CD8-positive, alpha-beta memory T cell (primary cell): ENCODE measurements around the gene RETREG1. TPM values are rescaled to one million over a fixed set of nuclear protein-coding genes. Genes with fewer than 3 reads are reported as not detected.
"Not testable (repeated sequence)": the region's sequence is repeated elsewhere in the genome, so short reads cannot be mapped to it uniquely, and the experiment has no call there.

Experiments
- CTCF ChIA-PET: fragments of 350-600 bp; sonication (Branson Sonifier 250); formaldehyde crosslinking; loops from one replicate; lab custom pipeline; 2021; ENCODE audit warnings: antibody characterized with exemption; lab: Charles Lee
- POLR2A ChIA-PET: fragments of 350-600 bp; sonication (Branson Sonifier 250); formaldehyde crosslinking; loops from one replicate; lab custom pipeline; 2021; ENCODE audit warnings: antibody characterized with exemption; lab: Charles Lee
- DNase-seq, 5 donors: peaks; one replicate each; pipeline versions ENCODE4 v3.0.0 to v3.0.0-alpha.2; 2020 to 2022; ENCODE audit warnings: mixed read lengths in 1 of 5
- H3K27ac ChIP-seq: one replicate; pipeline ENCODE4 v1.7.0; 2013; ENCODE audit warnings: low read depth, mild to moderate bottlenecking, low read length, moderate library complexity
- H3K27me3 ChIP-seq: 2 replicates; pipeline ENCODE4 v1.7.0; 2013; ENCODE audit warnings: low read length, mild to moderate bottlenecking; ENCODE audit not compliant: insufficient read depth, poor library complexity, severe bottlenecking
- H3K36me3 ChIP-seq: 2 replicates; pipeline ENCODE4 v1.7.0; 2013; ENCODE audit warnings: mild to moderate bottlenecking, low read length, moderate library complexity; ENCODE audit not compliant: insufficient read depth
- H3K4me1 ChIP-seq: 2 replicates; pipeline ENCODE4 v1.7.0; 2013; ENCODE audit warnings: mild to moderate bottlenecking, low read length, moderate library complexity; ENCODE audit not compliant: insufficient read depth
- H3K4me3 ChIP-seq: 2 replicates; pipeline ENCODE4 v1.7.0; 2013; ENCODE audit warnings: mild to moderate bottlenecking, low read length
- H3K9me3 ChIP-seq: 2 replicates; pipeline ENCODE4 v1.7.0; 2013; ENCODE audit warnings: mild to moderate bottlenecking, low read length
- H3K27ac Mint-ChIP-seq, 8 donors: one replicate each; pipeline ENCODE4 v1.8.0; 2020 to 2021; ENCODE audit warnings: mixed read lengths in 8 of 8, mild to moderate bottlenecking in 6 of 8, inconsistent platforms in 3 of 8, moderate library complexity in 3 of 8
- H3K27me3 Mint-ChIP-seq, 2 donors: one replicate each; pipeline ENCODE4 v1.8.0; 2020 to 2021; ENCODE audit warnings: mixed read lengths in 2 of 2, mild to moderate bottlenecking in 1 of 2, moderate library complexity in 1 of 2
- H3K36me3 Mint-ChIP-seq, 3 donors: one replicate each; pipeline ENCODE4 v1.8.0; 2020 to 2021; ENCODE audit warnings: mixed read lengths in 3 of 3, inconsistent platforms in 1 of 3, mild to moderate bottlenecking in 1 of 3
- H3K4me1 Mint-ChIP-seq, 3 donors: one replicate each; pipeline ENCODE4 v1.8.0; 2020 to 2021; ENCODE audit warnings: mixed read lengths in 3 of 3, inconsistent platforms in 1 of 3, mild to moderate bottlenecking in 1 of 3
- H3K4me3 Mint-ChIP-seq, 7 donors: one replicate each; pipeline ENCODE4 v1.8.0; 2020 to 2021; ENCODE audit warnings: mixed read lengths in 7 of 7, mild to moderate bottlenecking in 6 of 7, moderate library complexity in 4 of 7, inconsistent platforms in 2 of 7
- H3K9me3 Mint-ChIP-seq, 5 donors: one replicate each; pipeline ENCODE4 v1.8.0; 2020 to 2022; ENCODE audit warnings: mixed read lengths in 5 of 5, mild to moderate bottlenecking in 3 of 5, moderate library complexity in 2 of 5, inconsistent platforms in 1 of 5
- polyA plus RNA-seq: library from polyadenylated mRNA; unstranded; fragments of 300-500 nt; fragmentation: Illumina TruSeq; gene quantifications from one replicate; pipeline ENCODE4 v1.2.3, GENCODE V29; 2021
- total RNA-seq, 2 experiments: library from RNA; stranded (reverse); gene quantifications; one replicate each; pipeline ENCODE4 v1.2.3, GENCODE V29; 2021

Gene RETREG1
- total and polyA plus RNA-seq, 3 experiments from 2014 or later, result 11.4 to 48.1 (median 12.1) TPM

DNA sequence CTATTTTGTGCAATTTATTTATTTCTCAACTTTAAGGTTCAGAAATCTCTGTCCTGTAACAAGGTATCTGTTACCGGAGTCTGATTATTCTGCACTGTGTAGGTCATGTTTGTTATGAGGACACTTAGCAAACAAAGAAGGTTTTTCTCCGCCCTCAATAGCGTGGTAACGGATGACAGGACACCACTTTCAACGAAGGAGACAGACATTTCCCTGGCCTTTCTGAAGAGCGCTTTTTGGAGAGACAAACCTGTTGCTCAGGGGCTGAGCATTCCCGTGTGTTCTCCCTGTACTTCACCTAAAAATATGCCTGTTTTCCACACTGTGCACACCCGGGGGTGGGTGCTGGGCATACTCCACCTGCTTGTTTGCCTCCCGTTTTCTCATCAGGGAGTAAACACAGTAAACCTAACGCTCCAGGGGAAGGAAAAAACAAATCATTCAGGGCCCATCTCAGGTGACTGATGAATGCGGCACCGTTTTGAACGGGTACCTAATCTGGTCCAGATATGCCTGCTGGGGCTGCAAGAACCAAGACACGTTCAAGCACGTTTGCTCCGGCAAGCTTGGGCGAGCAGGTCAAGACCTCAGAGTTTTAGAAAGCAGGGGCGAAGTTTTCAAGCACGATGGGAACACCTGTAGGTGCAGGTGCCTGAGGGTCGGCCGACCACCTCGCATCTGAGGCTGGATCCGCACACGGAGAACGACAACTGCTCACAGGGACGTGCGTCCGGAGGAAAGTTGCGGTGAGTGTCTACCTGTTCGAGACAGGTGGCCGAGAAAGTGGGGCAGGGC is 859 bp downstream of the RETREG1 start:
- no peak for DNase-seq
- H3K9me3 Mint-ChIP-seq, result no peaks in the 10 kb centered on the region
- ChIA-PET CTCF (interaction anchor here (2.2 kb wide), 1 partner anchor 51 kb away, joined by 10 read pairs; no protein-coding TSS in a partner anchor), POLR2A (interaction anchor here (1.2 to 2.8 kb wide), 3 partner anchors 11 to 160 kb away, joined by 3 to 12 read pairs (median 5); no protein-coding TSS in a partner anchor)
- H3K4me1 Mint-ChIP-seq, result peaks cover 40 to 48% (median 46%) of the 10 kb centered on the region in 3 donors
- peaks cover 0 to 17% (median 6%) of the 10 kb centered on the region in 3 donors for H3K36me3 Mint-ChIP-seq
- H3K36me3 ChIP-seq, result no peaks in the 10 kb centered on the region
- H3K4me3 ChIP-seq, result peak overlapping the region; percentile 46
- no peaks in the 10 kb centered on the region for H3K9me3 ChIP-seq
- H3K27ac ChIP-seq, result peak overlapping the region; percentile 22
- no peaks in the 10 kb centered on the region for H3K27me3 Mint-ChIP-seq
- peaks cover 35% of the 10 kb centered on the region for H3K4me1 ChIP-seq
- peak overlapping the region; percentile 87 to 98 (median 95) for H3K27ac Mint-ChIP-seq
- H3K4me3 Mint-ChIP-seq, result peak overlapping the region in 6 of 7 donors; percentile 90 to 96 (median 94)
- H3K27me3 ChIP-seq, result no peaks in the 10 kb centered on the region

DNA sequence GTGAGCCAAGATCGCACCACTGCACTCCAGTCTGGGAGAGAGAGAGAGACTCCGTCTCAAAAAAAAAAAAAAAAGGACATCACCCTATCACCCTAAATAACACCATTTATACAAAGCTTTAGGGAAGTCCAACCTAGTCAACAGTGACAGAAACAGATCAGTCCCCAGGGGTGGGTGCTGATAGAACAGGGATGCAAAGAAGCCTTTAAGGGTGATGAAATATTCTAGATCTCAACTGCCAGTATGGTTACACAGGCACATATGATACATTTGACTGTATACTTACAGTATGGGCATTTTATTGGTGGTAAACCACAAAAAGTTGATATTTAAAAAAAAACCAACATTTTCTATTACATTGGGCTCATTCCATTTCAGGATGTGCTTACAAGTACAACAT is 4.8 kb downstream of the RETREG1 start:
- CTCF ChIA-PET, result no interaction called here

DNA sequence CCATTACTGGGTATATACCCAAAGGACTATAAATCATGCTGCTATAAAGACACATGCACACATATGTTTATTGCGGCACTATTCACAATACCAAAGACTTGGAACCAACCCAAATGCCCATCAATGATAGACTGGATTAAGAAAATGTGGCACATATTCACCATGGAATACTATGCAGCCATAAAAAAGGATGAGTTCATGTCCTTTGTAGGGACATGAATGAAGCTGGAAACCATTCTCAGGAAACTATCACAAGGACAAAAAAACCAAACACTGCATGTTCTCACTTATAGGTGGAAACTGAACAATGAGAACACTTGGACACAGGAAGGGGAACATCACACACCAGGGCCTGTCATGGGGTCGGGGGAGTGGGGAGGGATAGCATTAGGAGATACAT is 5.9 kb downstream of the RETREG1 start:
- POLR2A ChIA-PET, H3K27me3 ChIP-seq, H3K36me3 ChIP-seq, DNase-seq, H3K27ac Mint-ChIP-seq, H3K9me3 Mint-ChIP-seq, H3K27ac ChIP-seq, H3K4me3 ChIP-seq, H3K27me3 Mint-ChIP-seq, CTCF ChIA-PET, H3K9me3 ChIP-seq: not testable (repeated sequence)
- H3K4me1 ChIP-seq, result peaks cover 16% of the 10 kb centered on the region
- Mint-ChIP-seq H3K4me1 (peaks cover 54 to 80% (median 59%) of the 10 kb centered on the region in 3 donors), H3K36me3 (peaks cover 6 to 28% (median 9%) of the 10 kb centered on the region in 3 donors), H3K4me3 (peak overlapping the region in 1 of 7 donors; percentile 20)

More for the DNA sequence above, 4.8 kb downstream of the RETREG1 start:
- Mint-ChIP-seq H3K27ac (peak overlapping the region in 1 of 8 donors; percentile 50), H3K4me1 (peaks cover 51 to 74% (median 63%) of the 10 kb centered on the region in 3 donors), H3K27me3 (no peaks in the 10 kb centered on the region), H3K4me3 (peak overlapping the region in 1 of 7 donors; percentile 43), H3K36me3 (peaks cover under 1 to 22% (median 6%) of the 10 kb centered on the region in 3 donors), H3K9me3 (peaks cover 0 to 2% (median 0%) of the 10 kb centered on the region in 5 donors)
- DNase-seq, result no peak
- H3K27me3 ChIP-seq, result no peaks in the 10 kb centered on the region
- peaks cover 16% of the 10 kb centered on the region for H3K4me1 ChIP-seq
- H3K9me3 ChIP-seq, result no peaks in the 10 kb centered on the region
- no peak overlapping the region for H3K4me3 ChIP-seq
- no peaks in the 10 kb centered on the region for H3K36me3 ChIP-seq
- POLR2A ChIA-PET, result no interaction called here
- H3K27ac ChIP-seq, result no peak overlapping the region

DNA sequence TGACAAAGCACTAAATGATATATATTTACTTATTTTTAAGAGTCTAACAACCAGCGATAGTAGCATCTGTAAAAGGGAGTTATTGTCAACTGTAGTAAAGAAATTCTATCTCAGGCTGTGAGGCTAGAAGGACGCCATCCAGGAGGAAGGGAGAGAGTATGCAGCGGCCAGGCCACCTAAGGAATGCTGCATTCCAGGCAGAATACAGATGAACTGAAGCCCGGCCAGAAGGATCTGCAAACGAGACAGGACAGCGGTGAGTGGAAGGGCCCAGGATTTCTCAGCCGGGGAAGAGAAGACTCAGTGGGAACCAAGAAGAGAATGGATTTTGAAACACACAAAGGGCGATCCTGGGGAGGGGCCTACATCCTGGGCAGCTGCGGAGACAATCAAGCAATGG is 7.4 kb downstream of the RETREG1 start:
- no peak overlapping the region for H3K4me3 Mint-ChIP-seq
- DNase-seq, result no peak
- peaks cover 0 to 2% (median 0%) of the 10 kb centered on the region in 5 donors for H3K9me3 Mint-ChIP-seq
- Histone ChIP-seq H3K36me3 (no peaks in the 10 kb centered on the region), H3K27me3 (no peaks in the 10 kb centered on the region), H3K4me1 (peaks cover 11% of the 10 kb centered on the region), H3K4me3 (no peak overlapping the region), H3K27ac (no peak overlapping the region), H3K9me3 (no peaks in the 10 kb centered on the region)
- peak overlapping the region in 1 of 8 donors; percentile 21 for H3K27ac Mint-ChIP-seq
- peaks cover 52 to 82% (median 61%) of the 10 kb centered on the region in 3 donors for H3K4me1 Mint-ChIP-seq
- H3K27me3 Mint-ChIP-seq, result no peaks in the 10 kb centered on the region
- CTCF ChIA-PET, result no interaction called here
- POLR2A ChIA-PET, result no interaction called here
- H3K36me3 Mint-ChIP-seq, result peaks cover 9 to 36% (median 9%) of the 10 kb centered on the region in 3 donors

DNA sequence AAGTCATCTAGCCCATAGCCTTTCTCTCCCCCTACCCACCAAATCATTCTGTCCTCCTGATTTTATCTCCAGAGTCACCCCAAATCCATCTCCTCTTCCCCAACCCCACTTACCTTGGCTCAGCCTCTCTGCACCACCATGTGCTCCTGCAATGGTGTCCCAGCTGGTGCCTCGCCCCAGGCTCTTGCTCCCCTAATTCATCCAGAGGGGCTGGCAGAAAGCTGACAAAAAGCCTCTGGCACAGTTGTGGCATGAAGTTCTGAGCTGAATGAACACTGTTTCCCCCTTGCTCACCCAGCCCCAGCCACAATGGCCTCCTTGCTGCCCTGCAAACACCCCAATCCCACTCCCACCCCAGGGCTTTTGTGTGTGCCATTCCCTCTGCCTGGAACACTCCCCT is 10.2 kb downstream of the RETREG1 start:
- CTCF ChIA-PET, result no interaction called here
- peaks cover 0 to 2% (median 0%) of the 10 kb centered on the region in 5 donors for H3K9me3 Mint-ChIP-seq
- Histone ChIP-seq H3K27ac (no peak overlapping the region), H3K4me3 (no peak overlapping the region), H3K4me1 (no peaks in the 10 kb centered on the region), H3K27me3 (no peaks in the 10 kb centered on the region), H3K36me3 (no peaks in the 10 kb centered on the region), H3K9me3 (no peaks in the 10 kb centered on the region)
- peaks cover 42 to 80% (median 57%) of the 10 kb centered on the region in 3 donors for H3K4me1 Mint-ChIP-seq
- H3K27ac Mint-ChIP-seq, result peak overlapping the region in 3 of 8 donors; percentile 36 to 84 (median 61)
- DNase-seq, result no peak
- POLR2A ChIA-PET, result no interaction called here
- H3K4me3 Mint-ChIP-seq, result no peak overlapping the region
- no peaks in the 10 kb centered on the region for H3K27me3 Mint-ChIP-seq
- peaks cover 9 to 49% (median 9%) of the 10 kb centered on the region in 3 donors for H3K36me3 Mint-ChIP-seq

DNA sequence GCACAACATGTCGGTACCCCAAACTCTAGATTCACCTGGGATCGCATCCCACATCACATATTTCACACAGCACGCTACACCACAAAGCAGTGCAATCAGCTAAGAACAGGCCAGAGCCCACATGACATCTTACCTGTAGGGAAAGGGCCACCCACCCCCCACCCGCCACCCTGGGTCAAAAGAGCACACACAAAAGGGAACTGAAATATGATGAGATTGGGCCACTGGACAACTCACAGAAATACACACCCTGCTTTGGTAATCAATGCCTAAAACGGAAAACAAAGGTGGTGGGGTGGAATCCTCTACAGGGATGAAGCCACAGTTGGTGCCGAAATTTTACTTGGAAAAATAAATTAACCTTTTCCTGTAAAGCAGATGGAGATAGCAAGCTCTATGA is 13.1 kb downstream of the RETREG1 start:
- no peak overlapping the region for H3K27ac Mint-ChIP-seq
- Histone ChIP-seq H3K27ac (no peak overlapping the region), H3K27me3 (no peaks in the 10 kb centered on the region), H3K4me3 (no peak overlapping the region), H3K36me3 (peaks cover 2% of the 10 kb centered on the region), H3K4me1 (no peaks in the 10 kb centered on the region), H3K9me3 (no peaks in the 10 kb centered on the region)
- peaks cover 9 to 59% (median 13%) of the 10 kb centered on the region in 3 donors for H3K36me3 Mint-ChIP-seq
- H3K9me3 Mint-ChIP-seq, result no peaks in the 10 kb centered on the region
- no peak overlapping the region for H3K4me3 Mint-ChIP-seq
- no peak for DNase-seq
- ChIA-PET POLR2A (no interaction called here), CTCF (no interaction called here)
- no peaks in the 10 kb centered on the region for H3K27me3 Mint-ChIP-seq
- peaks cover 36 to 68% (median 55%) of the 10 kb centered on the region in 3 donors for H3K4me1 Mint-ChIP-seq

DNA sequence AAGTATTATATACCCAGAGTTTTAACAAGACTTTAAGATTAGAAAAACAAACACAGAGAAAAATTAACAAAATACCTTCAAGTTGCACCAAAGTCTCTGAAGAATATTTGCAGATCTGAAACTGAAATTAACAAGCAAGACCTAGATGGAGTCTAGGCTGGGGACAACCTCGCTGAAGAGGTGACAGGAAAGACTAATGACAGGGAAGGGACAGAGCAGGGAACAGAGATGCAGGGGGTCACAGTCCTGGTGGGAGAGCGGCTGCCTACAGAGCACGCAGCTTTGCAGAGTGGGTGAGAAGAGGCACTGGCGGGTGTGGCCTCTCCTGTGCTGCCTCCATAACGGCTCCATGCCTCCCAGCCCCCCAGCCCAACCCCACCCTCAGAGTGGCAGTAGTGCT is 13.5 kb downstream of the RETREG1 start:
- no peak for DNase-seq
- Histone ChIP-seq H3K36me3 (peaks cover 4% of the 10 kb centered on the region), H3K27ac (no peak overlapping the region), H3K27me3 (no peaks in the 10 kb centered on the region), H3K9me3 (no peaks in the 10 kb centered on the region), H3K4me1 (no peaks in the 10 kb centered on the region), H3K4me3 (no peak overlapping the region)
- H3K9me3 Mint-ChIP-seq, result no peaks in the 10 kb centered on the region
- no peaks in the 10 kb centered on the region for H3K27me3 Mint-ChIP-seq
- peaks cover 36 to 68% (median 56%) of the 10 kb centered on the region in 3 donors for H3K4me1 Mint-ChIP-seq
- ChIA-PET CTCF (no interaction called here), POLR2A (no interaction called here)
- H3K27ac Mint-ChIP-seq, result peak overlapping the region in 2 of 8 donors; percentile 50 to 68
- H3K36me3 Mint-ChIP-seq, result peaks cover 12 to 63% (median 17%) of the 10 kb centered on the region in 3 donors
- no peak overlapping the region for H3K4me3 Mint-ChIP-seq

DNA sequence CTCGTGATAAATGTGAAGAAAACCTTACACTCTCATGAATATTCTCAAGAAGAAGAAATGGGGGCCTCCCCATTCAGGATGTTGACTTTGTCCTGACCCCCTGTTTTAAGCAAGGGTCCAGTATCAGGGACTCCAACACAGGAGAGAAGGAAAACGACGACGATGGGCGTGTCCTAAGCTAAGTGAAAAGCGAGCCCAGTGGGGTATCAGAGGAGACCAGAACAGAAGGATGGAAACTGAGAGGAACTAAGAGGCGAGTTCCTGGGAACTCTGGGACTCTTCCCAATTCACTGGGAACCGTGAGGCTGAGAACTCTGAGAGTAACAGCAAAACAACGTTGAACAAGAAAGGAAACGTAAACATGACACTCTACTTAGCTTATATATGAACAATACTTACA is 14.6 kb downstream of the RETREG1 start:
- Histone ChIP-seq H3K27me3 (no peaks in the 10 kb centered on the region), H3K4me3 (no peak overlapping the region), H3K4me1 (no peaks in the 10 kb centered on the region), H3K36me3 (peaks cover 4% of the 10 kb centered on the region), H3K27ac (no peak overlapping the region), H3K9me3 (no peaks in the 10 kb centered on the region)
- Mint-ChIP-seq H3K9me3 (no peaks in the 10 kb centered on the region), H3K36me3 (peaks cover 15 to 66% (median 20%) of the 10 kb centered on the region in 3 donors), H3K4me1 (peaks cover 40 to 73% (median 63%) of the 10 kb centered on the region in 3 donors), H3K4me3 (no peak overlapping the region), H3K27me3 (no peaks in the 10 kb centered on the region), H3K27ac (peak overlapping the region in 2 of 8 donors; percentile 9 to 86)
- ChIA-PET CTCF (interaction anchor here (0.8 kb wide), 1 partner anchor 65 kb away, joined by 3 read pairs; no protein-coding TSS in a partner anchor), POLR2A (no interaction called here)
- no peak for DNase-seq
